ENCODE data around the gene SLMAP. TPM values are rescaled to one million over a fixed set of nuclear protein-coding genes. Genes with fewer than 3 reads are reported as not detected.

SLMAP gene
- total RNA-seq, 1 donor from 2014 or later: 152 TPM

GRCh38 chr3:57961828-57962447, 205.8 kb downstream of the SLMAP start:
- no peak for DNase-seq (ENCODE audit: low spot score)

GRCh38 chr3:57962448-57962834, 206.3 kb downstream of the SLMAP start:
- no peak for DNase-seq (ENCODE audit: low spot score)

- DNase-seq (ENCODE audit: low spot score): no peak
Measured at GRCh38 chr3:57963811-57964346, 207.8 kb downstream of the SLMAP start.

- no peak for DNase-seq (ENCODE audit: low spot score)
Measured at GRCh38 chr3:57966829-57967228, 210.7 kb downstream of the SLMAP start.

GRCh38 chr3:57967590-57967989, 211.5 kb downstream of the SLMAP start:
- no peak for DNase-seq (ENCODE audit: low spot score)

GRCh38 chr3:57968501-57968900, 212.4 kb downstream of the SLMAP start:
- no peak for DNase-seq (ENCODE audit: low spot score)

- DNase-seq (ENCODE audit: low spot score): no peak
Measured at GRCh38 chr3:57971975-57972374, 215.9 kb downstream of the SLMAP start.

GRCh38 chr3:57972531-57973111, 216.5 kb downstream of the SLMAP start:
- DNase-seq (ENCODE audit: low spot score): no peak

GRCh38 chr3:57973715-57974477, 217.8 kb downstream of the SLMAP start:
- DNase-seq (ENCODE audit: low spot score): no peak

- no peak for DNase-seq (ENCODE audit: low spot score)
Measured at GRCh38 chr3:57974796-57975388, 218.8 kb downstream of the SLMAP start.

- no peak for DNase-seq (ENCODE audit: low spot score)
Measured at GRCh38 chr3:57977818-57978235, 221.7 kb downstream of the SLMAP start.

GRCh38 chr3:57978316-57978715, 222.2 kb downstream of the SLMAP start:
- no peak for DNase-seq (ENCODE audit: low spot score)

Other genes with a start within 250 kb of the SLMAP start
- 0.52 TPM for gene DNAH12, start 212.0 kb upstream of the SLMAP start, total RNA-seq
- gene PDE12, start 200.0 kb upstream of the SLMAP start, total RNA-seq: 24.3 TPM
- gene ARF4, start 159.0 kb upstream of the SLMAP start, total RNA-seq: 149 TPM
- gene DENND6A, start 63.2 kb upstream of the SLMAP start, total RNA-seq: 22.1 TPM

Data from mucosa of gallbladder (tissue), 1 donor.